GM12891 (cell line): ENCODE measurements around the gene CGRRF1.

Experiments used
- POLR2A ChIP-seq: IDR thresholded peaks from 2 replicates; pipeline ENCODE4 v1.6.1; 2011; ENCODE audit warnings: low read depth, low read length, control low read depth
- POLR2AphosphoS5 ChIP-seq: IDR thresholded peaks from 2 replicates; pipeline ENCODE4 v1.6.1; 2011; ENCODE audit warnings: low read depth, low read length, control low read depth
- POU2F2 ChIP-seq: IDR thresholded peaks from 2 replicates; pipeline ENCODE4 v1.6.1; 2011; ENCODE audit warnings: low read depth, mild to moderate bottlenecking, control low read depth, low read length, moderate library complexity
- SPI1 ChIP-seq: IDR thresholded peaks from 2 replicates; pipeline ENCODE4 v1.6.1; 2011; ENCODE audit warnings: low read depth, low read length, control low read depth
- TAF1 ChIP-seq: IDR thresholded peaks from 2 replicates; pipeline ENCODE4 v1.6.1; 2011; ENCODE audit warnings: low read depth, low read length, control low read depth

DNA sequence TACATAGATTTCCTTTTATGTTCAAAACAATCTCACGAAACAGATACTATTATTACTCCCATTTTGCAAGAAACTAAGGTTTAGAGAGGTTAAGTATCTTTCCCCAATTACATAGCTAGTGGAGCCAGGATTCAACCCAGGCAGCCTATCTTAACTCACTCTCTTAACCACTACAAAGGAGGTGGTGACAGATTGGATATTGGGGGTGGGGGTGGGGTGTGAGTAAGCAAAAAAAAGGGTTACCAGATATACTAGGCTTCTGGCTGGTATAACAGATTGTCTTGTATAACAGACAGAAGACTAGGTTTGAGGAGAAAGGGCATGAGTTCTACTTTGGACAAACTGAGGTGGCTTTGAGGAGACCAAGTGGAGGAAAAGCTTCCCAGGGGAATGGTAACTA lies 23.0 kb upstream of the CGRRF1 start:
- TF ChIP-seq POLR2A (no peak), TAF1 (no peak), POLR2AphosphoS5 (no peak), POU2F2 (no peak), SPI1 (no peak)
